Activated naive CD4-positive, alpha-beta T cell (primary cell): Measurements from ENCODE around the gene PACS1.
"Not testable (repeated sequence)": the region's sequence is repeated elsewhere in the genome, so short reads cannot be mapped to it uniquely, and the experiment has no call there.

Experiments used
- DNase-seq, 4 experiments: peaks; one replicate each; lab custom pipeline; 2025; lab: John Stamatoyannopoulos, UW

The PACS1 gene

GRCh38 chr11:66253081-66253480 lies 183.0 kb downstream of the PACS1 start:
- DNase-seq, result not testable (repeated sequence)

- DNase-seq, result no peak
Measured at GRCh38 chr11:66258473-66258893, 188.4 kb downstream of the PACS1 start.

- DNase-seq, result no peak
Measured at GRCh38 chr11:66259225-66259624, 189.2 kb downstream of the PACS1 start.

- DNase-seq, result no peak
Measured at GRCh38 chr11:66259956-66260355, 189.9 kb downstream of the PACS1 start.

- no peak for DNase-seq
Measured at GRCh38 chr11:66261578-66261977, 191.5 kb downstream of the PACS1 start.

- DNase-seq, result no peak
Measured at GRCh38 chr11:66262191-66262590, 192.1 kb downstream of the PACS1 start.

- DNase-seq, result no peak
Measured at GRCh38 chr11:66262696-66263095, 192.6 kb downstream of the PACS1 start.

GRCh38 chr11:66263231-66263630 lies 193.2 kb downstream of the PACS1 start:
- no peak for DNase-seq

- DNase-seq, result no peak
Measured at GRCh38 chr11:66263785-66264184, 193.7 kb downstream of the PACS1 start.

GRCh38 chr11:66264383-66264782 lies 194.3 kb downstream of the PACS1 start:
- no peak for DNase-seq

GRCh38 chr11:66264914-66265313 lies 194.8 kb downstream of the PACS1 start:
- peak in 2 of 4 experiments; percentile 13 to 25 for DNase-seq

GRCh38 chr11:66265531-66266377 lies 195.7 kb downstream of the PACS1 start:
- DNase-seq, result no peak

GRCh38 chr11:66266378-66267038 lies 196.4 kb downstream of the PACS1 start:
- no peak for DNase-seq

GRCh38 chr11:66267039-66267378 lies 196.9 kb downstream of the PACS1 start:
- no peak for DNase-seq

GRCh38 chr11:66267379-66268243 lies 197.5 kb downstream of the PACS1 start:
- peak; percentile 55 to 84 (median 76) for DNase-seq

- peak; percentile 99 for DNase-seq
Measured at GRCh38 chr11:66268244-66268951, 198.3 kb downstream of the PACS1 start, which contains the start of gene RAB1B. Gene RAB1B (plus strand): TSS chr11:66268639. CDS start chr11:66268680, 41 bp downstream.

GRCh38 chr11:66268952-66269905 lies 199.2 kb downstream of the PACS1 start:
- no peak for DNase-seq

GRCh38 chr11:66271816-66272215 lies 201.7 kb downstream of the PACS1 start:
- DNase-seq, result no peak

GRCh38 chr11:66272596-66272995 lies 202.5 kb downstream of the PACS1 start:
- no peak for DNase-seq

- DNase-seq, result no peak
Measured at GRCh38 chr11:66274219-66274618, 204.1 kb downstream of the PACS1 start.

GRCh38 chr11:66275396-66275795 lies 205.3 kb downstream of the PACS1 start:
- DNase-seq, result no peak
